ENCODE results near the gene TPRG1.

Gene TPRG1

DNA sequence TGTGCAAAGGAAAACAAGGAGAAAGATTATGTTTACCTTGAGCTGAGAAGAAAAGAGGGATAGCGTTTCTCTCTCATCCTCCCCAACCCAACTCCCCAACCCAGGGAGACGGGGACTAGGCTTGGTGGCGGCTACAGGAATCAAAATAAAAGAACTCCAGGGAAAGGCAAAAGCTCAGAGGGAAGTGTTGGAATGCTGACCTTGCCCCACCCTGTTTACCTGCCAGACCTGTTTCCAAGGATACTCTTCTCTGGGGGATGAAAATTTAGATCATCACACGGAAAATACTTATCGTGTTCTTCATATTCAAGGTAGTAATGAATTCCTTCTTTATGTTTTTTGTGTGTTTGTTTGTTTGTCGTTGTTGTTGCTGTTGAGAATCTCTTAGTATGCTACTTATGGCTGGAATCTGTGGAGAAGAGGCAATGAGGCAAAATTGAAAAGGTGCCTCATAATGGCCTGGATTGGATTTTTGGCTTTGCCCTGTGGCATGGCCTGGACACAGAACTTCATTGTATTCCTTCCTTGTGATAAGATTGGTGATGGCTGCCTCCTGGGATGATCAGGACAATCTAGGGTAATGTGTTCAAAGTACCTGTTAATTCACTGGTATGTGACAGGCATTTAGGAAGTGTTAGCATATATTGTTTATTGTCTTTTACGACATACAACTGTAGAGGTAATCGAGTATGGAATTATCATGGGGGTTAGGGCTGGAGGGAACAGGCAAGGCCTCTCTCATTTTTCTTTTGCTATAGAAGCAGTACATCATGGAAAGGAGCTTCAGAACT is 11.1 kb upstream of the TPRG1 start:
- TF ChIP-seq, protein P1, sequence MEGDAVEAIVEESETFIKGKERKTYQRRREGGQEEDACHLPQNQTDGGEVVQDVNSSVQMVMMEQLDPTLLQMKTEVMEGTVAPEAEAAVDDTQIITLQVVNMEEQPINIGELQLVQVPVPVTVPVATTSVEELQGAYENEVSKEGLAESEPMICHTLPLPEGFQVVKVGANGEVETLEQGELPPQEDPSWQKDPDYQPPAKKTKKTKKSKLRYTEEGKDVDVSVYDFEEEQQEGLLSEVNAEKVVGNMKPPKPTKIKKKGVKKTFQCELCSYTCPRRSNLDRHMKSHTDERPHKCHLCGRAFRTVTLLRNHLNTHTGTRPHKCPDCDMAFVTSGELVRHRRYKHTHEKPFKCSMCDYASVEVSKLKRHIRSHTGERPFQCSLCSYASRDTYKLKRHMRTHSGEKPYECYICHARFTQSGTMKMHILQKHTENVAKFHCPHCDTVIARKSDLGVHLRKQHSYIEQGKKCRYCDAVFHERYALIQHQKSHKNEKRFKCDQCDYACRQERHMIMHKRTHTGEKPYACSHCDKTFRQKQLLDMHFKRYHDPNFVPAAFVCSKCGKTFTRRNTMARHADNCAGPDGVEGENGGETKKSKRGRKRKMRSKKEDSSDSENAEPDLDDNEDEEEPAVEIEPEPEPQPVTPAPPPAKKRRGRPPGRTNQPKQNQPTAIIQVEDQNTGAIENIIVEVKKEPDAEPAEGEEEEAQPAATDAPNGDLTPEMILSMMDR (conservative IDR thresholded peaks at IDR 0.05; ENCODE audit: control insufficient read depth, insufficient read depth, low read depth, low read length): no peak
- no peak overlapping the region for H3K4me3 ChIP-seq (ENCODE audit: control insufficient read depth, low read depth, low read length)
- no peak for DNase-seq (ENCODE audit: low read depth)

DNA sequence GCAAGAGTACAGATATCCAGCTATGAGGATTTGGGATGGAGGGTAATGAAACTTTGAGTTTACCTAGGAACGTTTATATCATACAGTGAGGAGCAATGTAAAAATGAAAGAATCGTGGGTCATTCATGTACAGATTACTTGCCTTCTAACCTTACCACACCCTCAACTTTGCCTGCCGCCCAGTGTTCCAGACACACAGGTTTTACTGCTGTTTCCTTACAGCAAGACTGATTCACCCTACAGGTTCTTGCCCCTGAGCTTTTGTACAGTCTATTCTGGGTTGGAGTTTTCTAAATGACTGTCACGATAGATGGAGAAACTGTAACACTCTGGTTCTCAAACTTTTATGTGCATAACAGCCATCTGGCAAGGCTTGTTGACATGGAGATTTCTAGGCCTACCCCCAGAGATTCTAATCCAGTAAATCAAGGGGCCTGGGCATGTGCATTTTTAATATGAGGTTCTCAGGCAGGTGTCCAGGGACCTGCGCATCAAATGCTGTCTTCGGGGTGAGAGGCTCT is 6.6 kb upstream of the TPRG1 start:
- no peak overlapping the region for H3K4me3 ChIP-seq (ENCODE audit: control insufficient read depth, low read depth, low read length)
- TF ChIP-seq, protein P1 (conservative IDR thresholded peaks at IDR 0.05; ENCODE audit: control insufficient read depth, insufficient read depth, low read depth, low read length): no peak
- no peak for DNase-seq (ENCODE audit: low read depth)

DNA sequence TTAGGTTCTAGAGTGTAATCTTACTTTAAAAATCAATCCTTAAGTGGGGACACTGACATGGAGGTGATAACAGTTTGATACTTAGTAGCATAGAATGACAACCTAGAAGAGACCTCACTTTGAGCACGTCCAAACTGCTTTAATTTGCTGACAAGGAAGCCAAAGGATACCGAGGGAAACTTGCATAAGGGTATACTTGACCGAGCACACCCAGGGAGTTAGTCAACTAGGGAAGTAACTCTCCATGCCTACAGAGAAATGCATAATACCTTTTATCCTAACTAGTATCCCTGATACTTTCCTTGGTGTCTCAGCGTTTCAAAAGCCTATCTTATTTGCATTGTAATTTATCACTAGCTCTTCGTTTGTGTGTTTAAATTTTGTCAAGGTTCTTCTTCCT is 5.5 kb upstream of the TPRG1 start:
- TF ChIP-seq, protein P1 (conservative IDR thresholded peaks at IDR 0.05; ENCODE audit: control insufficient read depth, insufficient read depth, low read depth, low read length): no peak
- no peak overlapping the region for H3K4me3 ChIP-seq (ENCODE audit: control insufficient read depth, low read depth, low read length)
- no peak for DNase-seq (ENCODE audit: low read depth)

DNA sequence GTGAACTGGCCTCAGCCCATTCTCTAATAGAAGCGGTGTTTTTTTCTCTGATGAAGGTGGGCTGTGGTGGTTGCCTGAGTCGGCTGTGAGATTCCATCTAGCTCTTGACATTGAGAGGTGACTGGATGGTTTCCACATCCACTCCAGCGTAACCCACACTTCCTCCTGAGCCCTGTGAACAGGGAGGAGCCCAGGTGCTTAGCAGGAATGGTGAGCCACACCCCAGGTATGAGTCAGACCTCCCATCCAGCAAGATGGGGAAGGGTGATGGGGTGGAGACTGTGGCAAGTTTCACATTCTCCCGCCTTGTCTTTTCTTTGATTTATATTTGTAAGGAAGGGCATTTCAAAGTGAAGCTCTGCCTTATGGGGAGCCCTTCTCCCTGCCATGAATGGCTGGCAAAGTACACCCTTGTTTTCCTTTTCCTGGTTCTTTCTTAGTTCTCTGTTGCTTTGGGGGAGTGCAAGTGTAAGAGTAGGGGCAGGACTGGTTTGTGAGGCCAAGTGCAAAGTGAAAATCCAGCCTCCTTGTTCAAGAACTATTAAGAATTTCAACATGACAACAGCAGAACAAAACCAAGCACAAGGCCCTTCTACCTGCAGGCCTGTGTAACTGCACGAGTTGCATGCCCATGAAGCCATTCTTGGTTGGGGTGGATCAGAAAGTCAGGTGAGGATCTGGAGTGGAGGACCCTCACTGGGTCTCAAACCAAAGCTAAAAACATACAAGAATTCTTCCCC is 4.6 kb upstream of the TPRG1 start:
- TF ChIP-seq, protein P1 (conservative IDR thresholded peaks at IDR 0.05; ENCODE audit: control insufficient read depth, insufficient read depth, low read depth, low read length): no peak
- no peak for DNase-seq (ENCODE audit: low read depth)
- no peak overlapping the region for H3K4me3 ChIP-seq (ENCODE audit: control insufficient read depth, low read depth, low read length)

DNA sequence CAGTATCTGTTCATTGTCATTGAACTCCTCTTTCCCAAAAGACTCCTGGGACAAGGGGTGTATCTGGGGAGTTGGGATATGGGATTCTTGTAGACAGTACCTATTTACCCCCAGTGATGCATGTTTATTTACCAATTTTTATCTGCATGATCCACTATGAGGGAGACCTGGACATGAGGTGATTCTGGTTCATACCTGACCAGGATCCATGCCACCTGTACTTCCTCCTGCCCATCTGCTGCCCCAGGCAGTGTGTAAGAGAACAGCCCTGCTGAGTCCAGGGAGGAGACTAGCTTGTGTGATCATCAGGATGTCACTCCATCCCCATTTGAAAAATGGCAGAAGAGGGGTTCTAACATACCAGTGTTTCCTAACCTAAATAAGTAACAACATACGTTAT is 3.1 kb upstream of the TPRG1 start:
- DNase-seq (ENCODE audit: low read depth): no peak
- H3K4me3 ChIP-seq (ENCODE audit: control insufficient read depth, low read depth, low read length): no peak overlapping the region
- TF ChIP-seq, protein P1 (conservative IDR thresholded peaks at IDR 0.05; ENCODE audit: control insufficient read depth, insufficient read depth, low read depth, low read length): no peak

DNA sequence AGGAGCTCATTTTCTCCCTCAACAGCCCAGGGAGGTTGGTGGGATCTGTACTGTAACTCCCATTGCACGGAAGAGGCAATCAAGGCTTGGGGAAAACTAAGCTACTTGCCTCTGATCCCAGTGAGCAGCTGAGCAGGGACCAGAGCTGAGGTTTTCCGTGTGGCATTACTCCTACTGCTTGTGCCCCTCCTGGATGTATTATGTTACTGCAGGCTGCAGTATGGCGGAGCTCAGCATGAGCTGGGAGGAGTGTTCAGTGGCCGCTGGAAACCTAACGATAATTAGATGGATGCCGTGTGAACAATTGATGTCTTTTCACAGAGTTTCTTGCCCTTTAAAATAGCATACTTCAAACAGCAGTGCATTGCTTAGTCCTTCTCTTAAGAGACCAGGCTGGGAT is 2.0 kb upstream of the TPRG1 start:
- H3K4me3 ChIP-seq (ENCODE audit: control insufficient read depth, low read depth, low read length): no peak overlapping the region
- no peak for DNase-seq (ENCODE audit: low read depth)
- TF ChIP-seq, protein P1 (conservative IDR thresholded peaks at IDR 0.05; ENCODE audit: control insufficient read depth, insufficient read depth, low read depth, low read length): no peak

All from fibroblast of mammary gland (primary cell).